ENCODE results near the gene NPNT.
A peak's percentile ranks its signal among the peaks of the same experiment; 100 is the strongest.

NPNT gene

GRCh38 chr4:105917171-105917685, 22.0 kb downstream of the NPNT start:
- no peak for DNase-seq (ENCODE audit: low read depth)

DNA sequence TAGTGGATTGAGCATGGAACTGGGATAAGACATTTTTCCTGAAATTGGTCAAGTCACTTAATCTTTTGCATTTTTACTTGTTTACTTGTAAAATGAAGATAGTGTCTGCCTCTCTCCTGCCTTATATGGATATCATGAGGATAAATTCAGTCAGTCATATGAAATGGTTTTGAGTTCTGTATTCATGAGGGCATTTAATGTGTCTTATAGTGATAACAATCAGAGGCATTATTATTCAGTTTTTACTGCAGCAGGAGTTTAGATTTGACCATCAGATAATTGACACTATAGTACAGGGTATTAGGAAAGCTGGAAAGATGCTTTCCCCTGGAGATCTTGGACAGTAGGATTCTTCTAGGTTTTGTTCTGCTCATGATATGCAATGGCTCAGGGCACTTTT, 26.0 kb downstream of the NPNT start:
- DNase-seq (ENCODE audit: low read depth), result no peak

- no peak for DNase-seq (ENCODE audit: low read depth)
Observed at GRCh38 chr4:105923497-105924238, 28.4 kb downstream of the NPNT start.

DNA sequence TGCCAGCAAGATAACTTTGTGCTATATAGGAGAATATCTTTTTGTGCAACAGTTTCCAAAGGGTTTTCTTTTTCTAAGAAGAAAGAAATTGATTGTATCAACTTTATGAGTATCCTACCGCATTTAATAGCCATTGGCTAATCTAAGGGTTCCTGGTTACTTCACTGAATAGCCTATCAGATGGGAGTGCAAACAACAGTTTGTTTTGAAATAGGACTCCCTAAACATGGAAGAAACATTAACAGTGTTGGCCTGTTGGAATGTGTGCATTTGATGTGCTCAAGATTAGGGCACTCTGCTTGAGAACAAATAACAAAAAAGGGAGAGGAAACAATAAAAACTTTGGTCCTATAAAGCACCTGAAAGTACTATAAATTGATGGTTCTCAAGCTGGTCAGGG, 29.1 kb downstream of the NPNT start:
- DNase-seq (ENCODE audit: low read depth), result no peak

DNA sequence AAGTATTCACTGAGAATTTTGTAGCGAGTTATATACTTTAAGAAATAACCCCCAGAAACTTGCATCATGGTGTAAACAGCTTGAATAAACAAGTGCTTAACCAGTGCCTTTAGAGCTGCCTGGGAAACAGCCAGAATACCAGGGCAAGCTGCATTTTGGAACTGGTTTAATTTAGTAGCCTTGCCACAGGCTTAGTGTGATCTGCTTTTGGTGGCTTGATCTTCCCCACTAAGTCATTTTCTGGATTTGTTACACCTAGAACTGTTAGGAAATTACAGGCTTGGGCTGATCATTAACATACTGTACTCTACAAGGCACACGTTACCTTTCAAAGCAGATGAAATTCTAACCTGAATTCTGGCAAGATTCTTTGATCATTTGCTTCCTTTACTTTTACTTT, 35.4 kb downstream of the NPNT start:
- no peak for DNase-seq (ENCODE audit: low read depth)

GRCh38 chr4:105933083-105933482, 37.8 kb downstream of the NPNT start:
- DNase-seq (ENCODE audit: low read depth), result no peak

GRCh38 chr4:105934386-105934785, 39.1 kb downstream of the NPNT start:
- DNase-seq (ENCODE audit: low read depth), result no peak

DNA sequence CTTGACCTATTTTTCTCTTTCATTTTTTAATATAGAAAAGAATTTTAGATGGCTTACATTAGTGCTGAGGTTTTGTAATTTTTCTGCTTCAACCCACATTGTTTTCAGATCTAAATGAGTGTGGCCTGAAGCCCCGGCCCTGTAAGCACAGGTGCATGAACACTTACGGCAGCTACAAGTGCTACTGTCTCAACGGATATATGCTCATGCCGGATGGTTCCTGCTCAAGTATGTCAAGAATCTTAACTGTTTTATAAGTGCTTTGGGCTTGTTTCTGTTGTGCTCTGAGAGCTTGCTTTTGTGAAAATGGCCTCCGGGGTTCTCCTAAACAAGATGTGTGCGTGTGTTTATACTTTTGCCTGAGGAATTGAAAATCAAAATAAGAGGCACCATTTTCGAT, 41.6 kb downstream of the NPNT start:
- DNase-seq (ENCODE audit: low read depth), result no peak

DNA sequence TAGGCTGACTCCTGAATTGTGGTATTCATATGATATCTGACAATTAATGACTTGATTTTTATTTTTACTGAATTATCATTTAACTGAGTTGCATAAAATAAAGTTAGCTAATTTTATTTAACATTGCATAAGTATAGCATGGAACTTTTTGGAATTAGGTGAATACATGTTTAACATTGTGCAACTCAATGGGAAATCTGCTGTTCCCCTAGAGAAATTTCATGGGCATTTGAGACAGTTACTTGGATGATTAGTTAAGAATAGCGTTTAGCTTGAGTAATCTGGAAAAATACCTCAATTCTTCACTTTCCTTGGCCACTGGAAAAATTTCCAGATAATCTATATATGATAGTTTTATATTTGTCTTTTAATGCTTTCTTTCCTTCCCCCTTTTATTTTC, 42.5 kb downstream of the NPNT start:
- no peak for DNase-seq (ENCODE audit: low read depth)

DNA sequence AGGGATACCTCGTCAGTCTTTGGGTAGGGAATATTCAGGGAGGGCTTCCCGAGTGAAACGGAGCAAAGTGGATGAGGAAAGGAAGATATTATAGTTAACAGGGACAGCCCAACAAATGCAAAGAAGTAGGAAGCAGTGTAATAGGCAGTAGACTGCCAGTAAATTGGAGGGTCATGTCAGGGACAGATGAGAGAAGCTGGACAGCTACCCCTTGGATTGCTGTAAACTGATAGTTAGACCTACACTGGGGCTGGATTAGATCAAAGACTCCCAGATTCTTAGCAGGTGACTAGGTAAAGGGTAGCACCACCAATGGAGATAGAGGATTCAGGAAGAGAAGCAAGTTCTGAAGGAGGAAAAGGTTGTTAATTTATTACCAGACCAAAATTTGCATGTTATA, 48.0 kb downstream of the NPNT start:
- no peak for DNase-seq (ENCODE audit: low read depth)

GRCh38 chr4:105944540-105944939, 49.3 kb downstream of the NPNT start:
- DNase-seq (ENCODE audit: low read depth), result peak; percentile 74

DNA sequence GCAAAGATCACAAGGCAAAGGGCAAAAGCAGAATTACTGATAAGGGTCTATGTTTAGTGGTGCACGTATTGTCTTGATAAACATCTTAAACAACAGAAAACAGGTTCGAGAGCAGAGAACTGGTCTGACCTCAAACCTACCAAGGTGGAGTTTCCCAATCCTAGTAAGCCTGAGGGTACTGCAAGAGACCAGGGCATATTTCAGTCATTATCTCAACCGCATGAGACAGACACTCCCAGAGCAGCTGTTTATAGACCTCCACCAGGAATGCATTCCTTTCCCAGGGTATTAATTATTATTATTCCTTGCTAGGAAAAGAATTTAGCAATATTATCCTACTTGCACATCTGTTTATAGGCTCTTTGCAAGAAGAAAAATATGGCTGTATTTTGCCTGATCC, 51.5 kb downstream of the NPNT start:
- DNase-seq (ENCODE audit: low read depth), result no peak

DNA sequence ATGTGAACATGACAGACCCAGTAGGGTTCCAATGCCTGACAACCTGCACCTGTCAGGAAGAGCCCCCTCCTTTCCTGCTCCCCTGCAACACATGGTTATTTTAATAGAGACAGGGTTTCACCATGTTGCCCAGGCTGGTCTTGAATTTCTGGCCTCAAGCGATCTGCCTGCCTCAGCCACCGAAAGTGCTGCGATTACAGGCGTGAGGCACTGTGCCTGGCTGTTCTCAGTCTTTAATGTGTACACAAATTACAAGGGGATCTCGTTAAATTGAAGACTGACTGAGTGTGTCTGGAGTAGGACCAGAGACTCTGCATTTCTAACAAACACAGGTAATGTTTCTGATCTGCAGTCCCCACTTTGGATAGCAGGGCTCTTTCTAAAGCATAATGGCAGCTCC, 55.4 kb downstream of the NPNT start:
- DNase-seq (ENCODE audit: low read depth), result no peak

GRCh38 chr4:105951198-105951597, 55.9 kb downstream of the NPNT start:
- DNase-seq (ENCODE audit: low read depth), result peak; percentile 35

DNA sequence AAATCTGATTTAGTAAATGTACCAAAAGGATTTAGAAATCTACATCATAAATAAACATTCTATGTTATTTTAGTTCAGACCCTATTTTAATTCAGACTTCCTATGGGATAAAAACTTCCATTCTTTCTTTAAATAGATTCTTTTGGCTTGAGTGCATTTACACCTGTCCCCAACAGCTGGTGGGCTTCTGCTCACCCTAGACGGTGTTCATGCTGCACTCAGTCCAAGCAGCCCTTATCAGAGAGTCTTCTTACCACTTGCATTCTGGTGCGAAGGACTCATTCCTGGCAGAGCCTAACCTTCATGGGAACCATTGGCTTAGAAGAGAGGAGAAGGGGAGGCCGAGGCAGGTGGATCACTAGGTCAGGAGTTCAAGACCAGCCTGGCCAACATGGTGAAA, 57.3 kb downstream of the NPNT start:
- DNase-seq (ENCODE audit: low read depth), result no peak

- peak; percentile 24 for DNase-seq (ENCODE audit: low read depth)
Observed at GRCh38 chr4:105956569-105956968, 61.3 kb downstream of the NPNT start.

GRCh38 chr4:105957680-105958079, 62.4 kb downstream of the NPNT start:
- DNase-seq (ENCODE audit: low read depth), result no peak

DNA sequence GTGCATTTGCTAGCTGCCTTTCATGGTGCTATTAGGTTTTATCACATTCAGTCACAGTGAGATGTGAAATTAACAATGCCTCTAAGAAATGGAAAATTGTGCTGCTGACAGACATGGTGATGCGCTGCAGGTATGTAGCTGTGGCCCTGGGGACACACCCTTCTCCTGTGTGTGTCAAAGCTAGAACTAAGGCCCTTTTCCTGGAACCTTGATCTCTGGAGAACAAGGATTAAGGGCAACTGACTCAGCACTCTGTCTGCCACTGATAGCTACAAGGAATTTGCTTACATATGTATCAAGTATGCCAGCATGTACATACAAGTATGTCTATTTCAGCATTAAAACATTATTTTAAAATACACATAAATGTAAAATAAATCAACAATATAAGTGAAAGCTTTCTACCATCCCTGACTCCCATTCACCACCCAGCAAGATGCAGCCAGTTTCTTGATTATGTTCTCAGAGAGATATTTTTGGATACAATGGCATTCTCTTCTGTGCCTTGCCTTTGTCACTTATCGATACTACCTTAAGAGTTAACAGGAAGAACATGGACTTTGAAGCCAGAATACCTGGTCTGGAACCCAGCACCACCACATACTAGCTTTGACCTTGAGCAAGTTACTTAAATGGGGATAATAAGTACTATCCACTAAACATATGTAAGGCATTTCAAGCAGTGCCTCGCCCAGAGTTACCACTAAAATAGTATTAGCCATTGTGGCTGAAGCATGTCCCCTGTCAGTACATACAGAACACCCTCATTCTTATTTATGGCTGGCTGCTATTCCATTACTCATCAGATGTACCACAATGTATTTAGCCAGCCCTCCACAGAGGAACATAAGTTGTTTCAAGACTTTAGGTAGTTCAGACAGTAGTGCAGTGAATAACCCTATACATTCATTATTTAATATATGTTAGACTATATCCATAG, 68.5 kb downstream of the NPNT start:
- DNase-seq (ENCODE audit: low read depth), result no peak

DNA sequence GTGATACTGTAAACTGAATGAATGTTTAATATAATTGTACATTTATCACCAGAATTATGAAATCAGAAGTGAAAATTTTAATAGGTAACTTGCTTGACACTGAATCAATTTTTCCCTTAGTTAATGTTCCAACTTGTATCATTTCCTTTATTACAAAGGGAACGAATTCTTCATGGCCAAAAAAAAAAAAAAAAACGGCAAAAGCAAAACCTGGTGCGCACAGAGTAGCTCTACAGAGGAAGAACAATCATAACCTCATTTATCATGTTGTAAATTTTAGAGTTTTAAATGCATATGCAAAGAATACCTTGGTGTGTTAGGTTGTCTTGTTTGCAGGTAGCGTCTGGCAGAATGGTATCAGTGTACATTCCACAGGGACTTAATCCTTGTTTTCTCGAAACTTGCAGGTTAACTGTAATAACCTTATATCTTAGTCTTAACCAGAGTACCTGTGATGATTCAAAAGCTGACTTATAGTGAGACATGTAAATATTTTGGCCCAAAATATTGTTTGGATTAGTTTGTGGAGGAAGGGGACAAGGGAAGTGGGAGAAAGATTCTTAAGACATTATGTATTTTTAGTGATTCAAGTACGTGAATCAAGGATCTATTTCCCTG, 70.0 kb downstream of the NPNT start:
- no peak for DNase-seq (ENCODE audit: low read depth)

DNA sequence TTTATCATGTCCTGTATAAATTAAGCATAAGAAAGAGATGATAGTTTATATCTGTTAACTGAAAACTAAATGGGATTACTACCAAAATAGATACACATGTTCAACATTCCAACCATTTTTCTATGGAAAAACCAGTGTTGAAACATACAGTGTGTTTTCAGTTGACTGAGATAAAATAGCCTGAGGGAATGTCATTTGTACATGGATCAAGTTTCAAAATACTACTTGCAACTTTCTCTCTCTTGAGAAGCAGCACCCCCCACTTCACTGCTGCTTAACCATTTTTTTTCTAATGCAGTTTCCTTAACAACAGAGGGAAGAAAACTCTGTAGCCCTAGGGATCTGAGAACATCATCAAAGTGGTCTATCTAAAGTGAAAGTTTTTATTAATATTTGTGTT, 70.8 kb downstream of the NPNT start:
- peak; percentile 70 for DNase-seq (ENCODE audit: low read depth)

GRCh38 chr4:105967058-105967658, 71.9 kb downstream of the NPNT start:
- no peak for DNase-seq (ENCODE audit: low read depth)

DNA sequence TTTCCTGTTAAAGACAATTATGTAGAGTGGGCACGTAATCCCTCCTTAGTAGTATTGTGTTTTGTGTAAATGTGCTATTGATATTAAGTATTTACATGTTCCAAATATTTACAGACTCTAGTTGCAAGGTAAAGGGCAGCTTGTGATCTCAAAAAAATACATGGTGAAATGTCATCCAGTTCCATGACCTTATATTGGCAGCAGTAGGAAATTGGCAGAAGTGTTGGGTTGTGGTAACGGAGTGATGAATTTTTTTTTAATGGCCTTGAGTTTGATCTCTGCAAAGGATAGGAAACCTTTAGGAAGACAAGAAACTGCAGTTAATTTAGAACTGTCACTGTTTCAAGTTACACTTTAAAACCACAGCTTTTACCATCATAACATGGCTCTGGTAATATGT, 74.3 kb downstream of the NPNT start:
- no peak for DNase-seq (ENCODE audit: low read depth)

All from GM04504 (cell line).